ENCODE data around the gene SEPTIN10.

Gene SEPTIN10

GRCh38 chr2:109512076-109512475 lies 101.7 kb downstream of the SEPTIN10 start:
- Histone ChIP-seq H3K27me3 (ENCODE audit: insufficient read depth, poor library complexity, severe bottlenecking) (no peaks in the 10 kb centered on the region), H3K36me3 (ENCODE audit: low read depth) (no peaks in the 10 kb centered on the region), H3K4me1 (ENCODE audit: insufficient read depth, poor library complexity, severe bottlenecking) (peaks cover 3% of the 10 kb centered on the region), H3K27ac (ENCODE audit: poor library complexity, severe bottlenecking) (no peak overlapping the region), H3K9me3 (ENCODE audit: severe bottlenecking) (no peaks in the 10 kb centered on the region), H3K4me3 (ENCODE audit: severe bottlenecking) (no peak overlapping the region)
- ATAC-seq (ENCODE audit: low read depth) (no peak), DNase-seq (ENCODE audit: low spot score) (no peak)
- TF ChIP-seq, protein P1, sequence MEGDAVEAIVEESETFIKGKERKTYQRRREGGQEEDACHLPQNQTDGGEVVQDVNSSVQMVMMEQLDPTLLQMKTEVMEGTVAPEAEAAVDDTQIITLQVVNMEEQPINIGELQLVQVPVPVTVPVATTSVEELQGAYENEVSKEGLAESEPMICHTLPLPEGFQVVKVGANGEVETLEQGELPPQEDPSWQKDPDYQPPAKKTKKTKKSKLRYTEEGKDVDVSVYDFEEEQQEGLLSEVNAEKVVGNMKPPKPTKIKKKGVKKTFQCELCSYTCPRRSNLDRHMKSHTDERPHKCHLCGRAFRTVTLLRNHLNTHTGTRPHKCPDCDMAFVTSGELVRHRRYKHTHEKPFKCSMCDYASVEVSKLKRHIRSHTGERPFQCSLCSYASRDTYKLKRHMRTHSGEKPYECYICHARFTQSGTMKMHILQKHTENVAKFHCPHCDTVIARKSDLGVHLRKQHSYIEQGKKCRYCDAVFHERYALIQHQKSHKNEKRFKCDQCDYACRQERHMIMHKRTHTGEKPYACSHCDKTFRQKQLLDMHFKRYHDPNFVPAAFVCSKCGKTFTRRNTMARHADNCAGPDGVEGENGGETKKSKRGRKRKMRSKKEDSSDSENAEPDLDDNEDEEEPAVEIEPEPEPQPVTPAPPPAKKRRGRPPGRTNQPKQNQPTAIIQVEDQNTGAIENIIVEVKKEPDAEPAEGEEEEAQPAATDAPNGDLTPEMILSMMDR (IDR thresholded peaks at IDR 0.05; ENCODE audit: poor library complexity, severe bottlenecking) = no peak

- TF ChIP-seq, protein P1 (IDR thresholded peaks at IDR 0.05; ENCODE audit: poor library complexity, severe bottlenecking) = no peak
- DNase-seq (ENCODE audit: low spot score) = no peak
- ATAC-seq (ENCODE audit: low read depth) = no peak
- peaks cover 3% of the 10 kb centered on the region for H3K4me1 ChIP-seq (ENCODE audit: insufficient read depth, poor library complexity, severe bottlenecking)
- no peaks in the 10 kb centered on the region for H3K9me3 ChIP-seq (ENCODE audit: severe bottlenecking)
- no peaks in the 10 kb centered on the region for H3K27me3 ChIP-seq (ENCODE audit: insufficient read depth, poor library complexity, severe bottlenecking)
- H3K36me3 ChIP-seq (ENCODE audit: low read depth) = no peaks in the 10 kb centered on the region
- no peak overlapping the region for H3K4me3 ChIP-seq (ENCODE audit: severe bottlenecking)
- H3K27ac ChIP-seq (ENCODE audit: poor library complexity, severe bottlenecking) = no peak overlapping the region
These were observed 102.6 kb downstream of the SEPTIN10 start for GRCh38 chr2:109511168-109511567.

DNA sequence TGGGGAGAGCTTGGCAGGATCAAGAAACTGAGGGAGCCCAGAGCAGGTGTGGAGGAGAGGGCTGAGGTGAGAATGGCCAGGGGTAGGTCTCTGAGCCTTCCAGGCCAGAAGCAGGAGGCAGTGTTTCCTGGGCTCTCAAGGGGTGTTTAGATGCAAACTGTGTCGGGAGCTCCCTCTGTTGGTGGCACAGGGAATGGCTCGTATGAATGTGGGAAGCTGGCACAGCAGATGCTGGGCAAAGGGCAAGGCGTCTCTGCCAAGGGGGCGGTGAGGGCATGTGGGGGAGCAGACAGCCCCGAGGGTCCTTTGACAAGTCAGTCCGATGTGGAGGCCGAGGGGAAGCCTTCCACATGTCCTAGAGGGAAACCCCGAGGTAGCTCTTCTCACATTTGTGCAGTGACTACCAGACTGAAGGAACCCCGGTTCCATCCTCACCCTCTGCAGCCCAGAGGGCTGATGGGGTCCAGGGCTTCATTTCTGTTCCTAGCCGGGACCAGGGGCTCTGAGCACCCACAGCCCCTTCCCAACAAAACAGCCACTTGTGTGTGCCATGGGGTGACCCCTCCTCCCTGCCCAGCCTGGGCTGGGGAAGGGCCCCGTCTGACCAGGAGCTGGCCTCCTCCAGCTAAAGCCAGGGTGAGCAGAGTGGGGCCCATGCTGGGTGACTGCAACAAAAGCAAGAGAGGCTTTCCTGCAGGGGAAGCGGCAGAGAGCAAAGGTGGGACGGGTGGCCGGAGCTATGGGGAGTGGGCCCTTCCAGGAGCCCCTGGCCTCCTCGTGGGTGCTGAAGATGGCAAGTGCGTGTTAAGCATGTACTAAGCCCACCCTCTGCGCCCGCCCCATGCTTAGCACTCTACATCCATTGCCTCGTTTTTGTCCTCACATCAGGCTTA lies 103.4 kb downstream of the SEPTIN10 start:
- H3K36me3 ChIP-seq (ENCODE audit: low read depth) = no peaks in the 10 kb centered on the region
- ATAC-seq (ENCODE audit: low read depth) (peak; percentile 68), DNase-seq (ENCODE audit: low spot score) (no peak)
- no peak overlapping the region for H3K27ac ChIP-seq (ENCODE audit: poor library complexity, severe bottlenecking)
- no peaks in the 10 kb centered on the region for H3K9me3 ChIP-seq (ENCODE audit: severe bottlenecking)
- no peak overlapping the region for H3K4me3 ChIP-seq (ENCODE audit: severe bottlenecking)
- H3K4me1 ChIP-seq (ENCODE audit: insufficient read depth, poor library complexity, severe bottlenecking) = peaks cover 3% of the 10 kb centered on the region
- TF ChIP-seq, protein P1 (IDR thresholded peaks at IDR 0.05; ENCODE audit: poor library complexity, severe bottlenecking) = peak; percentile 92
- no peaks in the 10 kb centered on the region for H3K27me3 ChIP-seq (ENCODE audit: insufficient read depth, poor library complexity, severe bottlenecking)

DNA sequence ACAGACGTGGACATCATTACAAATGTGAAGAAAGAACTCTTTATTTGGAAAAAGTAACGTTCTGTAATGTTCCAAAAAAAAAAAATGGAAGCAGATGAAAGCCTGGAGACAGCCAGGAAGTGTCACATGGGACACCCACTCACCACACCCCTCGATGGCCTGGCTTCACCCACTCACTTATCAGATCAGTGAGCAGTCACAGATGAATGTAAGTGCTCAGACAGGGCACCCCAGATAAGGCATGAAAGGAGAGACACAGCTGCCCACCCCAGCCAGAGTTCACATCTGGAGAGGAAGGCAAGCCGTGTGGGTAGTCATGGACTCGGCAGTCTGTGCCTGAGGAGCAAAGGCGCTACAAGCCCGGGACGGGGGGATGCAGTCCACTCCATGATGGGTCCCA lies 105.2 kb downstream of the SEPTIN10 start:
- Histone ChIP-seq H3K4me3 (ENCODE audit: severe bottlenecking) (no peak overlapping the region), H3K4me1 (ENCODE audit: insufficient read depth, poor library complexity, severe bottlenecking) (no peaks in the 10 kb centered on the region), H3K27ac (ENCODE audit: poor library complexity, severe bottlenecking) (no peak overlapping the region), H3K36me3 (ENCODE audit: low read depth) (no peaks in the 10 kb centered on the region), H3K27me3 (ENCODE audit: insufficient read depth, poor library complexity, severe bottlenecking) (no peaks in the 10 kb centered on the region), H3K9me3 (ENCODE audit: severe bottlenecking) (no peaks in the 10 kb centered on the region)
- DNase-seq (ENCODE audit: low spot score) = no peak
- no peak for ATAC-seq (ENCODE audit: low read depth)
- TF ChIP-seq, protein P1 (IDR thresholded peaks at IDR 0.05; ENCODE audit: poor library complexity, severe bottlenecking) = no peak

DNA sequence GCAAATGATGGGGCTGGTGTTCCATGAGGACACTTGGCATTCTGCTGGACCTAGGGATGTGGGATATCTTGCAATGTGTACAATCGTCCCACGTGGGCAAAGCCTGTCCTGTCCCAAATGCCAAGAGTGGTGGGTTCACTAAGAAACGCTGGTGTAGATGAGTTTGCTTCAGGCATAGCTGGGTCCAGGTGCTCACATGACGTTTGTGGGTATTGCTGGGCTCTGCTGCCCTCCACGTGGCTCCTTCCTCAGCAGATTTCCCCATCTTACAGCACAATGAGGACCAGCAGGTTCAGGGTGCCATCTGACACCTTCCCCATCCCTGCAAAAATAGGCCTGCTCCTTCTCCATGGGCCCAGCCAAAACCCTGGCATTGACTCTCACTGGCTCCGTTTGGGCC lies 105.9 kb downstream of the SEPTIN10 start:
- Histone ChIP-seq H3K4me1 (ENCODE audit: insufficient read depth, poor library complexity, severe bottlenecking) (no peaks in the 10 kb centered on the region), H3K9me3 (ENCODE audit: severe bottlenecking) (no peaks in the 10 kb centered on the region), H3K4me3 (ENCODE audit: severe bottlenecking) (no peak overlapping the region), H3K36me3 (ENCODE audit: low read depth) (no peaks in the 10 kb centered on the region), H3K27me3 (ENCODE audit: insufficient read depth, poor library complexity, severe bottlenecking) (no peaks in the 10 kb centered on the region), H3K27ac (ENCODE audit: poor library complexity, severe bottlenecking) (no peak overlapping the region)
- DNase-seq (ENCODE audit: low spot score) (no peak), ATAC-seq (ENCODE audit: low read depth) (no peak)
- TF ChIP-seq, protein P1 (IDR thresholded peaks at IDR 0.05; ENCODE audit: poor library complexity, severe bottlenecking) = no peak

Measured in RWPE2 (cell line).